ENCODE results near the gene CMTM6. TPM values are rescaled to one million over a fixed set of nuclear protein-coding genes. Genes with fewer than 3 reads are reported as not detected.
A peak's percentile ranks its signal among the peaks of the same experiment; 100 is the strongest.

Gene CMTM6
- total and polyA plus RNA-seq, 10 of the 15 experiments (the other 5 are each of a cell fraction or from before 2014, with no cell fraction given), result 27.1 to 97.3 (median 61.4) TPM

- TF ChIP-seq RELB (IDR thresholded peaks at IDR 0.05; ENCODE audit: low read depth) (no peak), RAD21 (IDR thresholded peaks at IDR 0.05; ENCODE audit: insufficient read depth, low read depth, low read length) (no peak), USF1 (IDR thresholded peaks at IDR 0.05; ENCODE audit: borderline replicate concordance, extremely low read length, insufficient read depth, low read depth, low read length) (no peak)
These were observed 42.2 kb upstream of the CMTM6 start (continued) for GRCh38 chr3:32544894-32545293.

GRCh38 chr3:32542807-32543206, 40.2 kb upstream of the CMTM6 start:
- ChIA-PET CTCF (interaction anchor here (1.1 kb wide), 1 partner anchor 589 kb away, joined by 4 read pairs; no protein-coding TSS in a partner anchor), SMC1A (ENCODE audit: uncharacterized antibody, unreplicated experiment) (no interaction called here), POLR2A (interaction anchor here (0.6 kb wide), 1 partner anchor 398 kb away, joined by 3 read pairs; no protein-coding TSS in a partner anchor), RAD21 (ENCODE audit: unreplicated experiment) (no interaction called here)
- DNase-seq (ENCODE audit: low read depth, low spot score) (no peak), ATAC-seq (no peak), FAIRE-seq (peak; percentile 61)
- in situ Hi-C loops (cut with MboI) (no loop called here), intact Hi-C loops (cut with micrococcal nuclease; ENCODE audit: unreplicated experiment) (no loop called here)
- no peaks in the 10 kb centered on the region; a peak in 1 of 4 replicates for H3K36me3 ChIP-seq (ENCODE audit: control insufficient read depth in 2 of 2, insufficient read depth in 2 of 2, low read length in 1 of 2)
- TF ChIP-seq ATF7 (IDR thresholded peaks at IDR 0.05; ENCODE audit: low read depth) (no peak), NR2C2 (IDR thresholded peaks at IDR 0.05; ENCODE audit: borderline replicate concordance, control insufficient read depth, insufficient read length, low read depth) (no peak), WRNIP1 (IDR thresholded peaks at IDR 0.05; ENCODE audit: borderline replicate concordance, low read depth, low read length) (no peak), NFXL1 (IDR thresholded peaks at IDR 0.05; ENCODE audit: borderline replicate concordance) (no peak), NR2C1 (IDR thresholded peaks at IDR 0.05) (no peak), TBL1XR1 (IDR thresholded peaks at IDR 0.05; ENCODE audit: low read depth, low read length) (no peak), CBX3 (IDR thresholded peaks at IDR 0.05; ENCODE audit: borderline replicate concordance, low read depth) (no peak), NRF1 (conservative IDR thresholded peaks at IDR 0.05; ENCODE audit: low read depth, low read length) (no peak), E4F1 (IDR thresholded peaks at IDR 0.05; ENCODE audit: borderline replicate concordance, partially characterized antibody) (no peak), SREBF1 (IDR thresholded peaks at IDR 0.05; ENCODE audit: low read length) (no peak), NBN (IDR thresholded peaks at IDR 0.05) (no peak), ATF2 (IDR thresholded peaks at IDR 0.05; ENCODE audit: low read length) (no peak)
- H3K4me3 ChIP-seq, result no peak overlapping the region
- no peak overlapping the region for H3K4me2 ChIP-seq (ENCODE audit: control insufficient read depth, insufficient read depth)
- H3K27me3 ChIP-seq (replicated peaks in 1 of 2; ENCODE audit: control insufficient read depth in 2 of 2, insufficient read depth in 2 of 2, low read length in 1 of 2), result no peaks in the 10 kb centered on the region
- no peaks in the 10 kb centered on the region for H4K20me1 ChIP-seq (ENCODE audit: control insufficient read depth, insufficient read depth)
- H3K27ac ChIP-seq (ENCODE audit: control insufficient read depth, insufficient read depth), result no peak overlapping the region
- 100% methylated on average over 2 of the region's 2 CpGs for WGBS (ENCODE audit: insufficient coverage, insufficient replicate concordance, low lambda C conversion rate, missing lambda C conversion rate)
- H3K4me1 ChIP-seq (ENCODE audit: control insufficient read depth, insufficient read depth, low read length), result no peaks in the 10 kb centered on the region; the same call in 1 of the 2 replicates
- no peaks in the 10 kb centered on the region for H3K9me3 ChIP-seq (replicated peaks; ENCODE audit: control insufficient read depth, insufficient read depth, low read length)
- no peak overlapping the region for H2AFZ ChIP-seq (ENCODE audit: control insufficient read depth, low read depth, low read length)
- H3K79me2 ChIP-seq (ENCODE audit: control insufficient read depth, insufficient read depth, low read length), result no peaks in the 10 kb centered on the region
- BruUV-seq (replicated peaks), result TSS peak; percentile 38
- no peak overlapping the region for H3K9ac ChIP-seq (ENCODE audit: control insufficient read depth, insufficient read depth, low read length)

Data from GM12878 (cell line).